ENCODE results near the gene RRBP1.

RRBP1 gene

GRCh38 chr20:17693444-17694001 lies 11.5 kb upstream of the RRBP1 start:
- Histone ChIP-seq H3K4me2 (ENCODE audit: low read depth, low read length, poor library complexity, severe bottlenecking) (no peak overlapping the region), H2AFZ (ENCODE audit: low read length) (no peak overlapping the region), H4K20me1 (ENCODE audit: insufficient read depth, low read length, poor library complexity, severe bottlenecking) (no peaks in the 10 kb centered on the region), H3K9me3 (ENCODE audit: insufficient read depth, low read depth, low read length) (0 out of 2 replicates have a peak, but pooled peaks cover 3% of the 10 kb centered on the region), H3K27me3 (ENCODE audit: insufficient read depth, low read length, poor library complexity, severe bottlenecking) (no peaks in the 10 kb centered on the region), H3K79me2 (ENCODE audit: insufficient read depth, low read length) (no peaks in the 10 kb centered on the region), H3K36me3 (ENCODE audit: insufficient read depth, low read length) (no peaks in the 10 kb centered on the region), H3K4me3 (ENCODE audit: low read length, poor library complexity, severe bottlenecking) (no peak overlapping the region), H3F3A (ENCODE audit: low read depth) (no peaks in the 10 kb centered on the region), H3K4me1 (ENCODE audit: insufficient read depth, low read length, poor library complexity, severe bottlenecking) (no peaks in the 10 kb centered on the region), H3K9ac (ENCODE audit: low read depth, low read length, poor library complexity, severe bottlenecking) (no peak overlapping the region), H3K9me2 (replicated peaks; ENCODE audit: low read depth, low read length) (no peaks in the 10 kb centered on the region)
- TF ChIP-seq, protein P1, sequence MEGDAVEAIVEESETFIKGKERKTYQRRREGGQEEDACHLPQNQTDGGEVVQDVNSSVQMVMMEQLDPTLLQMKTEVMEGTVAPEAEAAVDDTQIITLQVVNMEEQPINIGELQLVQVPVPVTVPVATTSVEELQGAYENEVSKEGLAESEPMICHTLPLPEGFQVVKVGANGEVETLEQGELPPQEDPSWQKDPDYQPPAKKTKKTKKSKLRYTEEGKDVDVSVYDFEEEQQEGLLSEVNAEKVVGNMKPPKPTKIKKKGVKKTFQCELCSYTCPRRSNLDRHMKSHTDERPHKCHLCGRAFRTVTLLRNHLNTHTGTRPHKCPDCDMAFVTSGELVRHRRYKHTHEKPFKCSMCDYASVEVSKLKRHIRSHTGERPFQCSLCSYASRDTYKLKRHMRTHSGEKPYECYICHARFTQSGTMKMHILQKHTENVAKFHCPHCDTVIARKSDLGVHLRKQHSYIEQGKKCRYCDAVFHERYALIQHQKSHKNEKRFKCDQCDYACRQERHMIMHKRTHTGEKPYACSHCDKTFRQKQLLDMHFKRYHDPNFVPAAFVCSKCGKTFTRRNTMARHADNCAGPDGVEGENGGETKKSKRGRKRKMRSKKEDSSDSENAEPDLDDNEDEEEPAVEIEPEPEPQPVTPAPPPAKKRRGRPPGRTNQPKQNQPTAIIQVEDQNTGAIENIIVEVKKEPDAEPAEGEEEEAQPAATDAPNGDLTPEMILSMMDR (conservative IDR thresholded peaks at IDR 0.05; ENCODE audit: low read length), result no peak
- TF ChIP-seq EZH2phosphoT487 (IDR thresholded peaks at IDR 0.05; ENCODE audit: borderline replicate concordance), result no peak

DNA sequence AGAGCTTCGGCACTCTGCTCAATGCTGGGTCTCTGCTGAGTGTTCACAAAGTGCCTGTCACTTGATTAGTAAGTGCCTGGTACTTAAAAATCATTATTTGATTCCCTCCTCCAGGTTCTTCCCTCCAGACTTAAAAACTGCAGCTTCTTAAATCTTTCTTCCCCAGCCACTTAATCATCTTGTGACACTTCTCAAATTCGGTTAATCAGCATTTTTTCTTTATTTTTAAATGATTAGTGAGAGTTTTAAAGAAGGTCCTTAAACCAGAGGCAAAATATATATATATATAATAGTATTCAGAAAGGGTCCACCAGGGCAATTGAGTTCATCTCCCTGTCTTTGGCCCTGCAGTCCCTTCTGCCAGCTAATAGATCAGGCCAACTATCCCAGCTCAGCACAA lies 9.7 kb upstream of the RRBP1 start:
- no peak overlapping the region for H2AFZ ChIP-seq (ENCODE audit: low read length)
- no peaks in the 10 kb centered on the region for H3K4me1 ChIP-seq (ENCODE audit: insufficient read depth, low read length, poor library complexity, severe bottlenecking)
- no peaks in the 10 kb centered on the region for H3K79me2 ChIP-seq (ENCODE audit: insufficient read depth, low read length)
- H3K9me3 ChIP-seq (ENCODE audit: insufficient read depth, low read depth, low read length), result 0 out of 2 replicates have a peak, but pooled peaks cover 3% of the 10 kb centered on the region
- H3K4me2 ChIP-seq (ENCODE audit: low read depth, low read length, poor library complexity, severe bottlenecking), result no peak overlapping the region
- H3K4me3 ChIP-seq (ENCODE audit: low read length, poor library complexity, severe bottlenecking), result no peak overlapping the region
- no peaks in the 10 kb centered on the region for H3K9me2 ChIP-seq (replicated peaks; ENCODE audit: low read depth, low read length)
- TF ChIP-seq EZH2phosphoT487 (IDR thresholded peaks at IDR 0.05; ENCODE audit: borderline replicate concordance), result no peak
- TF ChIP-seq, protein P1 (conservative IDR thresholded peaks at IDR 0.05; ENCODE audit: low read length), result no peak
- H3K27me3 ChIP-seq (ENCODE audit: insufficient read depth, low read length, poor library complexity, severe bottlenecking), result no peaks in the 10 kb centered on the region
- no peaks in the 10 kb centered on the region for H3F3A ChIP-seq (ENCODE audit: low read depth)
- no peaks in the 10 kb centered on the region for H4K20me1 ChIP-seq (ENCODE audit: insufficient read depth, low read length, poor library complexity, severe bottlenecking)
- no peaks in the 10 kb centered on the region for H3K36me3 ChIP-seq (ENCODE audit: insufficient read depth, low read length)
- no peak overlapping the region for H3K9ac ChIP-seq (ENCODE audit: low read depth, low read length, poor library complexity, severe bottlenecking)

DNA sequence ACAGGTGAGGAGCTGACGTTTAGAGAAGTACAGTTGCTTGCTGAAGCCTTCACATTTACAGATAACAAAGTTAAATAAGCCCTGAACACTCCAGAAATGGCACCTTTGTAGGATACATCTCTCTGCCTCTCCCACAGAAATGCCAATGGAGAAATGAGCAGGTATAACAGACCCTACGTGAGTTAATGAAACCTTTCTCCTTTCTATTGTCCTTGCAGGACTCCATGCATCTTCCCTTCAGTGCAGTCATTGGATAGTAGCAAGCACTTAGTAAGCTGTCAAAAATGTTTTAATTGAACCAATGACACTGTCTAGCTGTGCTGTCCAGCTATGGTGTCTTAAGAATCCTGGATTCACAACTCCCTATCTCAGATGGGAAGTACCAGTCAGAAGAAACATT lies 8.1 kb upstream of the RRBP1 start:
- Histone ChIP-seq H2AFZ (ENCODE audit: low read length) (no peak overlapping the region), H3F3A (ENCODE audit: low read depth) (no peaks in the 10 kb centered on the region), H4K20me1 (ENCODE audit: insufficient read depth, low read length, poor library complexity, severe bottlenecking) (no peaks in the 10 kb centered on the region), H3K27me3 (ENCODE audit: insufficient read depth, low read length, poor library complexity, severe bottlenecking) (no peaks in the 10 kb centered on the region), H3K36me3 (ENCODE audit: insufficient read depth, low read length) (no peaks in the 10 kb centered on the region), H3K9ac (ENCODE audit: low read depth, low read length, poor library complexity, severe bottlenecking) (no peak overlapping the region), H3K9me2 (replicated peaks; ENCODE audit: low read depth, low read length) (no peaks in the 10 kb centered on the region), H3K79me2 (ENCODE audit: insufficient read depth, low read length) (no peaks in the 10 kb centered on the region), H3K4me3 (ENCODE audit: low read length, poor library complexity, severe bottlenecking) (no peak overlapping the region), H3K9me3 (ENCODE audit: insufficient read depth, low read depth, low read length) (0 out of 2 replicates have a peak, but pooled peaks cover 3% of the 10 kb centered on the region), H3K4me1 (ENCODE audit: insufficient read depth, low read length, poor library complexity, severe bottlenecking) (no peaks in the 10 kb centered on the region), H3K4me2 (ENCODE audit: low read depth, low read length, poor library complexity, severe bottlenecking) (no peak overlapping the region)
- TF ChIP-seq EZH2phosphoT487 (IDR thresholded peaks at IDR 0.05; ENCODE audit: borderline replicate concordance), result no peak
- TF ChIP-seq, protein P1 (conservative IDR thresholded peaks at IDR 0.05; ENCODE audit: low read length), result no peak
